HCT116 (cell line): Measurements from ENCODE around the gene DNAJC5. TPM values are rescaled to one million over a fixed set of nuclear protein-coding genes. Genes with fewer than 3 reads are reported as not detected.

Experiments
- ATAC-seq: fragments of 200-7000 bp; cut with Tn5 transposase; 2 replicates; pipeline ENCODE4 v1.9.1; 2020; ENCODE audit warnings: mild to moderate bottlenecking, moderate library complexity
- BruUV-seq: library from RNA; stranded (reverse); fragments of 400-500 nt; replicated peaks from 2 replicates; lab custom pipeline; 2021; lab: Mats Ljungman, UMichigan
- CTCF ChIA-PET: fragments of 300-600 bp; sonication (Branson Sonifier 250); formaldehyde crosslinking; loops from one replicate; lab custom pipeline; 2021; ENCODE audit warnings: antibody characterized with exemption; lab: Charles Lee
- POLR2A ChIA-PET: fragments of 300-600, 350-600 bp; sonication (Branson Sonifier 250); formaldehyde crosslinking; loops from one replicate; lab custom pipeline; 2021; ENCODE audit warnings: antibody characterized with exemption; lab: Charles Lee
- RAD21 ChIA-PET, 2 experiments: fragments of 300-600 bp; sonication (Branson Sonifier 250); formaldehyde crosslinking; loops; one replicate each; lab custom pipeline; 2023; ENCODE audit warnings: low total read pairs in 2 of 2; ENCODE audit not compliant: uncharacterized antibody in 2 of 2, unreplicated experiment in 2 of 2, low non-redundant PET in 1 of 2; lab: Charles Lee
- DNase-seq: peaks from one replicate; pipeline ENCODE4 v3.0.0-alpha.2; 2010; ENCODE audit warnings: low read depth, low spot score
- H2AFZ ChIP-seq: fragments of 200-600 bp; shearing (Covaris generic), sonication (generic); 2 replicates; pipeline ENCODE4 v1.6.1; 2017; ENCODE audit warnings: low read depth, mixed run types, mixed read lengths, antibody characterized with exemption, low read length; ENCODE audit not compliant: poor library complexity, severe bottlenecking
- H3K27ac ChIP-seq: 2 replicates; pipeline ENCODE4 v1.5.1; 2012; ENCODE audit warnings: low read depth, low read length
- H3K27me3 ChIP-seq: fragments of 200-600 bp; sonication (generic); 2 replicates; pipeline ENCODE4 v1.6.1; 2016; ENCODE audit warnings: mixed run types, low read length, mixed read lengths; ENCODE audit not compliant: insufficient read depth
- H3K36me3 ChIP-seq, 2 experiments: fragments of 200-500 bp in 1 of 2; fragments of 200-600 bp in 1 of 2; sonication (Bioruptor generic) in 1 of 2; sonication (generic) in 1 of 2; 2 replicates each; pipeline versions ENCODE4 v1.5.1 to v1.6.1; 2014 to 2016; ENCODE audit warnings: low read length in 2 of 2, inconsistent platforms in 1 of 2, mixed read lengths in 1 of 2, mixed run types in 1 of 2; ENCODE audit not compliant: insufficient read depth in 2 of 2, control insufficient read depth in 1 of 2
- H3K4me1 ChIP-seq, 2 experiments: fragments of 200-600 bp in 1 of 2; sonication (generic) in 1 of 2; 2 replicates each; pipeline versions ENCODE4 v1.5.1 to v1.6.1; 2012 to 2017; ENCODE audit warnings: low read length in 2 of 2, inconsistent platforms in 1 of 2, mild to moderate bottlenecking in 1 of 2, mixed read lengths in 1 of 2, mixed run types in 1 of 2, moderate library complexity in 1 of 2; ENCODE audit not compliant: insufficient read depth in 2 of 2, control insufficient read depth in 1 of 2
- H3K4me2 ChIP-seq: fragments of 200-600 bp; sonication (generic); 2 replicates; pipeline ENCODE4 v1.6.1; 2017; ENCODE audit warnings: mixed run types, low read length, mixed read lengths
- H3K4me3 ChIP-seq, 2 experiments: fragments of 200-600 bp in 1 of 2; sonication (generic) in 1 of 2; replicated peaks in 1 of 2; 2 replicates each; pipeline ENCODE4 v1.5.1; 2011 to 2016; ENCODE audit warnings: low read length in 2 of 2, control low read depth in 1 of 2, low read depth in 1 of 2, mild to moderate bottlenecking in 1 of 2, mixed read lengths in 1 of 2, mixed run types in 1 of 2
- H3K79me2 ChIP-seq: fragments of 200-600 bp; sonication (generic); 2 replicates; pipeline ENCODE4 v1.6.1; 2017; ENCODE audit warnings: mild to moderate bottlenecking, mixed run types, low read length, moderate library complexity, mixed read lengths; ENCODE audit not compliant: insufficient read depth
- H3K9ac ChIP-seq: fragments of 200-600 bp; sonication (generic); 2 replicates; pipeline ENCODE4 v1.6.1; 2016; ENCODE audit warnings: low read length, mixed read lengths
- H3K9me2 ChIP-seq: fragments of 200-600 bp; sonication (generic), shearing (Covaris generic); 2 replicates; pipeline ENCODE4 v1.6.1; 2017; ENCODE audit warnings: mixed run types, mild to moderate bottlenecking, moderate library complexity; ENCODE audit not compliant: insufficient read depth
- H3K9me3 ChIP-seq, 2 experiments: fragments of 200-500 bp in 1 of 2; fragments of 200-600 bp in 1 of 2; sonication (Bioruptor generic) in 1 of 2; sonication (generic) in 1 of 2; 2 replicates each; pipeline ENCODE4 v1.6.1; 2014 to 2017; ENCODE audit warnings: low read length in 2 of 2, mixed read lengths in 2 of 2, inconsistent platforms in 1 of 2, low read depth in 1 of 2, mild to moderate bottlenecking in 1 of 2, mixed run types in 1 of 2, moderate library complexity in 1 of 2; ENCODE audit not compliant: control insufficient read depth in 1 of 2, insufficient read depth in 1 of 2
- H4K20me1 ChIP-seq: fragments of 200-600 bp; sonication (generic), shearing (Covaris generic); 2 replicates; pipeline ENCODE4 v1.6.1; 2017; ENCODE audit warnings: mixed run types, mild to moderate bottlenecking, moderate library complexity; ENCODE audit not compliant: insufficient read depth
- CEBPB ChIP-seq: IDR thresholded peaks from 2 replicates; pipeline ENCODE4 v1.6.1; 2012; ENCODE audit warnings: low read depth
- EZH2phosphoT487 ChIP-seq: fragments of 200-600 bp; IDR thresholded peaks from 2 replicates; pipeline ENCODE4 v1.6.1; 2018; ENCODE audit warnings: antibody characterized with exemption, borderline replicate concordance
- POLR2A ChIP-seq: IDR thresholded peaks from 2 replicates; pipeline ENCODE4 v1.7.0; 2011; ENCODE audit warnings: borderline replicate concordance; ENCODE audit not compliant: insufficient read depth, insufficient read length; ENCODE audit errors: extremely low read depth
- POLR2AphosphoS5 ChIP-seq: IDR thresholded peaks from 2 replicates; pipeline ENCODE4 v1.6.1; 2011; ENCODE audit warnings: mild to moderate bottlenecking, low read depth, low read length, moderate library complexity
- REST ChIP-seq: IDR thresholded peaks from 2 replicates; pipeline ENCODE4 v1.6.1; 2012; ENCODE audit warnings: low read depth
- YY1 ChIP-seq: IDR thresholded peaks from 2 replicates; pipeline ENCODE4 v1.6.1; 2011; ENCODE audit warnings: low read length, low read depth, moderate library complexity, mild to moderate bottlenecking; ENCODE audit not compliant: insufficient replicate concordance; ENCODE audit errors: extremely low read depth
- intact Hi-C: fragments of 100-400 bp; cut with micrococcal nuclease; formaldehyde crosslinking; loops from 2 replicates; pipeline ENCODE4 v1.10.0; 2022
- total RNA-seq: library from RNA; stranded (reverse); gene quantifications from one replicate; pipeline ENCODE4 v1.2.1, GENCODE V29; 2021; ENCODE audit not compliant: unreplicated experiment

The DNAJC5 gene
- total RNA-seq, 1 experiment from 2014 or later = 38.3 TPM

- POLR2A ChIA-PET = no interaction called here
- Histone ChIP-seq H3K27ac (no peak overlapping the region), H3K9ac (no peak overlapping the region), H3K9me2 (no peaks in the 10 kb centered on the region), H3K4me1 (peaks cover 3 to 13% of the 10 kb centered on the region in 2 experiments; a peak in 2 of 4 replicates), H2AFZ (no peak overlapping the region), H3K79me2 (peaks cover 5% of the 10 kb centered on the region; the same call in 1 of the 2 replicates), H3K9me3 (no peaks in the 10 kb centered on the region), H3K4me2 (no peak overlapping the region), H4K20me1 (no peaks in the 10 kb centered on the region), H3K4me3 (no peak overlapping the region), H3K27me3 (no peaks in the 10 kb centered on the region), H3K36me3 (peaks cover 7 to 33% of the 10 kb centered on the region in 2 experiments; a peak in 3 of 4 replicates)
- intact Hi-C loops = no loop called here
- DNase-seq = no peak
- ATAC-seq = no peak
- BruUV-seq = no TSS peak
- CTCF ChIA-PET = no interaction called here
- RAD21 ChIA-PET = no interaction called here
- TF ChIP-seq YY1 = no peak
- TF ChIP-seq REST = no peak
Measured at GRCh38 chr20:63939061-63939935, 44.4 kb downstream of the DNAJC5 start.

GRCh38 chr20:63940071-63940471, 45.1 kb downstream of the DNAJC5 start:
- intact Hi-C loops = no loop called here
- Histone ChIP-seq H3K27ac (no peak overlapping the region), H3K9me3 (no peaks in the 10 kb centered on the region), H3K9ac (no peak overlapping the region), H3K79me2 (peaks cover 8% of the 10 kb centered on the region; the same call in 1 of the 2 replicates), H3K4me2 (no peak overlapping the region), H4K20me1 (no peaks in the 10 kb centered on the region), H3K4me3 (no peak overlapping the region), H2AFZ (no peak overlapping the region), H3K9me2 (no peaks in the 10 kb centered on the region), H3K36me3 (peaks cover 13 to 41% of the 10 kb centered on the region in 2 experiments; a peak in 3 of 4 replicates), H3K27me3 (no peaks in the 10 kb centered on the region), H3K4me1 (peaks cover 3 to 13% of the 10 kb centered on the region in 2 experiments; a peak in 2 of 4 replicates)
- no peak for ATAC-seq
- RAD21 ChIA-PET = no interaction called here
- TSS peak; percentile 62 for BruUV-seq
- POLR2A ChIA-PET = no interaction called here
- DNase-seq = no peak
- no peak for TF ChIP-seq REST
- no peak for TF ChIP-seq POLR2A
- no peak for TF ChIP-seq CEBPB
- TF ChIP-seq POLR2AphosphoS5 = no peak
- TF ChIP-seq EZH2phosphoT487 = no peak
- CTCF ChIA-PET = no interaction called here
